Measurements from ENCODE around the gene HLA-DOA.

HLA-DOA gene

GRCh38 chr6:32977953-32978324 is 31.5 kb downstream of the HLA-DOA start:
- no peak for DNase-seq (ENCODE audit: low read depth in 2 of 2)

GRCh38 chr6:32977272-32977952 is 32.0 kb downstream of the HLA-DOA start:
- DNase-seq (ENCODE audit: low read depth in 2 of 2) = no peak

GRCh38 chr6:32976334-32977069 is 32.9 kb downstream of the HLA-DOA start:
- no peak for DNase-seq (ENCODE audit: low read depth in 2 of 2)

DNA sequence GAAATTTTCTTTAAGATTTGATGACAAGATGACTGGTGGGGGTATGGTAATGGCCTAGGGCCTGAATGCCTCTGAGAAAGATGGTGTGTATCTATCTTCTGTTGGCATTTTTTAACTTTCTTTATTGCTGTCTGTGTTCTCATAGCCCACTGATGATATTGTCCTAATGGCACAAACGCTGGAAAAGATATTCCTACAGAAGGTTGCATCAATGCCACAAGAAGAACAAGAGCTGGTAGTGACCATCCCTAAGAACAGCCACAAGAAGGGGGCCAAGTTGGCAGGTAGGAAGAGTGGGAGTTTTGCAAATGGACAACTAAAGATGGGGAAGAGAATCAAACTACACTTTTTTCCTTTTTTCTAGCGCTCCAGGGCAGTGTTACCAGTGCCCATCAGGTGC is 33.5 kb downstream of the HLA-DOA start:
- DNase-seq (ENCODE audit: low read depth in 2 of 2) = no peak

- no peak for DNase-seq (ENCODE audit: low read depth in 2 of 2)
Measured at GRCh38 chr6:32974541-32975308, 34.7 kb downstream of the HLA-DOA start.

DNA sequence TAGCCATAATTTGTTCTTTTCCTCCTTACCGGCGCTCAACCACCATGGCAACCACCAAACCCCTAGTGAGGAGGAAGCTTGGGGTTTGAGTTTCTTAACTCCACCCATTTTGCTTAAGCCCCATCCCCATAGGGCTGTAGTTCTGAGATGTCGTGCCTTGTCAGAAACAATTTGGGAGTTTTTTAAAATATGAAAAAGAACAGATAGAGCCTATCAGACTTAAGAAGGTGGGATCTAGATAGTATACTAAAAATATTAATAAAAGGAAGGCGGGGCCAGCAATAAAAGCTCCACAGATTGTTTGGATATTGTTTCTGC is 35.4 kb downstream of the HLA-DOA start:
- DNase-seq (ENCODE audit: low read depth in 2 of 2) = no peak

DNA sequence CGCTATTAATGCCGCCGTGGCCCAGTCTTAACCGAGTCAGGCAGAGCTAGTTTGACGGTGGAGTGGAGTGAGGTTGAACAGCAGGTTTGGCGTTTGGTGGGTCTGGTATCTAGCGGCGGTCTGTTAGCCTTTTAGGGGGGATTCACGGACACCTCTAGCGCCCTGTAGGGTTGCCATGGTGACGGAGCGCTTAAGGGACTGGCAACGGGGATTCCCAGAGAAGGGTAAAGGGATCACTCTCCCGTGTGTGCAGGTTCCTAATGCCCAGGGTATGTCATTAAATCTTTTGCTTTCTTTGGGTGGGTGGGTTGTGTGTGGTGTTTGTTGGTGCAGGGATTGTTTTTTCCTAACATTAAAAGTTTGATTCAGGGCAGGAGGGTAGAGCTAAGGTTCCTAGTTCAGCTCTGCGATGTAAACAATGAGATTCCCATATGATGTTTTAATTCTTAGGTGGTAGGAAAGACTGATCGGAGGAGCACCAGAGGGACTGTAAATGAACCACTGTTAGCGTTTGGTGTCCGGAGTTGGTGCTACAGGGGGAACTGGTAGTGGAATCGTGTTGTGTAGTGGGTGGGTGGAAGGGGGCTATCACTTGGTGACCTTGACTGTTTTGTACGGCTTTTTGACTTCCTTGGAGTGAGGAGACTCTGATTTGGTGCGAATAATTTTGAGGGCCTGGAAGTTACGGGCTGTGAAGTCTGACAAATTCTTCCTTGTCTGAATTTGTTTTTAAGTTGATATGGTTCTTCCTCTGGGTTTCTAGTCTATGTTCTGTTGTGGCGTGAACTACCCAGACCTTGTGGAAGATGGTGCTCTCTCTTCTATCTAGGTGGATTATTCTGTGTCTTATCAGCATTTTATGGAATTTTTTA is 36.0 kb downstream of the HLA-DOA start:
- DNase-seq (ENCODE audit: low read depth in 2 of 2) = no peak

DNA sequence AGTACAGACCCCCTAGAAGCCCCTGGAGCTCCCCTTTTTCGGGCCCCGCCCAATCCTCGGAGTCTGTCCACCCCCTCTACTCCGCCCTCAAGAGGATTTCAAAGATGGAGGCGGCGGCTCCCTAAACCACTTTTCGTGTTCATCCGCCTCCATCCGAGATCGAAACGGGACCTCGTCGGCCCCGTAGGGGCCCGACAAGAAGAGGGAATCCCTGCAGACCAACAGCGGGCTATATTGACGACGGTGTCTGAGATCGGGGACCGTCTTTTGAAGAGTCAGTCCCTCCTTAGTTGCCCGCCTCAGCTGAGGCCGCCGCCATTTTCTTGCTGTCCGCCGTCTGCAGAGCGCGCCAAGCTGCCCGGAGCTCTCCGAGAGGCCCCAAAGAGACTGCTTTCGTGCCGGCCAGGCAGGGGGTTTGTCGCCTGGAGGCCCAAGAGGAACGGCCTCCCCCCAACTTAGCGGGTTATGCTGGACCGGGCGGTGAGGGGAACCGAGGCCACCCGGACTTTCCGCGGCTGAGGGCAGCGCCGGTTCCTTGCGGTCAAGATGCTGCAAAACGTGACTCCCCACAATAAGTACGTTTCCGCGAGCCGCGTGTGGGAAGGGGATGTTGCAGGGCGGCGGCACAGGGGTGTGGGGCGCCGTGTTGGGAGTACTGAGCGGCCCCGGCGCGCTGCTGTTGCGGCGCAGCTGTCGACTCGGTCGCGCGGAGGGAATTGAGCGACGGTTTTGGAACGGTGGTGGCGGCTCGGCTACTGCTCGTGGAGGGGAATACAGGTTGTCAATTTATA is 36.8 kb downstream of the HLA-DOA start:
- DNase-seq (ENCODE audit: low read depth in 2 of 2) = no peak

DNA sequence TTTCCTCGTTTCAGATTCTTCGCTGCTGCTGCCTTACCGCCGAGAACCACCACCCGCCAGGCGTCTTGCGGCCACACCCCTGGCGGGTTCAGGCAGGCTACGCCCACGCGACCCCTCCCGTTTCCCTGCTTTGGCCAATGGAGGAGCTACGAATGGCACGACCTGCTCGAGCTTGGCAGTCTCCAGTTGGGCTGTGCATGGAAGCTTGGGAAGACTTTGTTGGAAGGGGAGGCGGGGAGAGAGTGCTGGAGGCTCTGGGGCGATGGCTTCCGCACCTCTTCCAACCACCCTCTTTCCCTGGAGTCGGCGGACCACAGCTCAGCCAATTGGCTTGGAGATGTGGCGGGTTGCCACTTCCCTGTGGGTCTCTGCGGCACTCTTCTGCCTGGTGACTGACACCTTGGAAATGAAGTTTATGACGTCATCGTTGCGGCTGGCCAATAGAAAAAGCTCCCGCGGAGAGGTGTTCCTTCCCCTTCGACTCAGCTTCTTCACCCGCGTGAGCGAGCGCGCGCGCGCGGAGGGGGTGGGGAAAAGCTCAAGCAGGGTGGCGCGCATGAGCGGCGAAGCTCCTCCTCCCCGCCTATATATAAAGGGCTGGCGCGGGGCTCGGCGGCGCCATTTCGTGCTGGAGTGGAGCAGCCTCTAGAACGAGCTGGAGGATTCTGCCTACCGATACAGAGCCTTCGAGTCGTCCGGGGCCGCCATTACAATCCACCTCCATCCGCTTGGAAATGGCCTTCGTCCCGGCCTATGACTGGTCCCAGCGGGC is 37.6 kb downstream of the HLA-DOA start:
- DNase-seq (ENCODE audit: low read depth in 2 of 2) = peak; percentile 98 to 100

- DNase-seq (ENCODE audit: low read depth in 2 of 2) = no peak
Measured at GRCh38 chr6:32971242-32971580, 38.2 kb downstream of the HLA-DOA start.

DNA sequence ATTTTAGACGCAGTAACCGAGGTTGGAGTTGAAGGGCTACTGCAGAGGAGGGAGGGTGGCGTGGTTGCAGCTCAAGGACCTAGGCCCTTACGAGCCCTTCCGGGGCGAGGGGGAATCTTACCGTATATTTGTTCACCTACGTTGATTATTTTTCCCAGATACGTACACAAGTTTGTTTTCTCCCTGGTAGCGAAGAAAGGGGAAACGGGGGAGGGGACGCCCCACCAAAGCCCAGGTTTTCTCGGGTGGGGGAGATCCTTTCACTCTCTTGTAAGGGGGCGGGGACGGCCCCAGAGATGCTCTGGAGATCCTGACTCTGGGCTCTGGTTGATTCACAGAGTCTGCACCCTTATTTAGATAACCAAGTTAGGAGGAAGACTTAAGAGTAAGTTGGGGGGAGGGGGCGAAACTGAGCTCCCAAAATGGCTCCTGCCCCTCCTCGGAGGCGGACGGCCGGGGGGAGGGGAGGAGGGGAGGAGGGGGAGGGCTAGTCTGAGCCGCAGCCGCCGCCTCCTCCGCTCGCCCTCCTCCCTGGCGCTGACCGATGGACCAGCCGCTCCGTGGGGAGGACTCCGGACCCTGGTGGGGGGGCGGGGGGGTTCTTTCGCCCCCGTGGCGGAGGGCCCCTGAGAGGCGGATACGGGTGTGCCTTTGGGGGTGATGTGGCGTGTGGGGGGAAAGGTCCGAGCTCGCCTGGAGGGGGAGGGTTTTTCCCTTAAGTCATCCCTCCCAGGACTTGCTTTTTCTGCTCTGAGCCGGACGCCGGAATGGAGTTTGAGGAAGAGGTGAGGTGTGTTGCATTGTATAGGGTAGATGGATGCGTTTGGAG is 38.8 kb downstream of the HLA-DOA start:
- peak; percentile 49 to 72 for DNase-seq (ENCODE audit: low read depth in 2 of 2)

- DNase-seq (ENCODE audit: low read depth in 2 of 2) = peak in 1 of 2 donors; percentile 58
Measured at GRCh38 chr6:32969685-32970412, 39.5 kb downstream of the HLA-DOA start.

DNA sequence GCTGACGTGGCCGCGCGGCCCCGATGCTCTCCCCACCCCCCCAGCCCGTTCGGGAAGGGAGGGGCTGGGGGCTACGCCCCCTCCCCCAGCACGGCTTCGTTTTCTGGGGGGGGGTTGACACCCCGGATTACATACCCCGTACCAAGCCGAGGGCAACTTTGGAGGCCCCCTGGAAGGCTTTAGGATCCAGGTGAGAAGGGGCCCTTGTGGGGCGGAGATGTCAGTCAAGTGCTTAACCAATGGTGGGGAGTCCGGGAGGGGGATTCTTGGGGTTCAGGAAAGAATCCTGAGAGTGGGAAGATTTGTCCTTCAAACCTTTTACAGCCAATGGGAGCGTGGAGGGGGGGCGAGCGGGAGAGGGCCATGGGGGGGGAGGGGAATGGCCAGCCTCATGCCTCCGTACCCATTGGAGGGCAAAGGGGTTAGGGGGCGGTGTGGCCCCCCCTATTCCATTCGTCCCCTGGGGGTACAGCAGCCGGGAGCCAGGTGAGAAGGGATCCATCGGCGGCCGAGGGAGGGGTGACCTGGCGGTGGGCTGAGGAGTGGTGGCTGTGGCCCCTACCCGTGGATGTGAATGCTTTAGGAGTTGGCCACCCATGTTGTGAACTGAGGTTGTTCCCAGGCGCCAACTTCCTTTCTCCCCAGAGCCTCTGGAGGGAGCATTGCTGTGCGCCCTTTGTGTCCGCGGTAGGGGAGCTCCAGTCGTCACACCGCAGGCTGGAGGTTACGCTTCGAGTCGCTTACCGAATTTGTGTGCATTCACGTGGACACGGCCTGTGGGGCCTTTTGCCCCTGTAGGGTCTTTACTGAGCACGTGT is 40.3 kb downstream of the HLA-DOA start:
- DNase-seq (ENCODE audit: low read depth in 2 of 2) = peak in 1 of 2 donors; percentile 56

- DNase-seq (ENCODE audit: low read depth in 2 of 2) = peak; percentile 83 to 93
Measured at GRCh38 chr6:32968093-32968866, 41.1 kb downstream of the HLA-DOA start, which contains the start of gene BRD2. TSS of gene BRD2 (plus strand) at chr6:32968594. CDS start at chr6:32972899, 4,305 bp downstream.

DNA sequence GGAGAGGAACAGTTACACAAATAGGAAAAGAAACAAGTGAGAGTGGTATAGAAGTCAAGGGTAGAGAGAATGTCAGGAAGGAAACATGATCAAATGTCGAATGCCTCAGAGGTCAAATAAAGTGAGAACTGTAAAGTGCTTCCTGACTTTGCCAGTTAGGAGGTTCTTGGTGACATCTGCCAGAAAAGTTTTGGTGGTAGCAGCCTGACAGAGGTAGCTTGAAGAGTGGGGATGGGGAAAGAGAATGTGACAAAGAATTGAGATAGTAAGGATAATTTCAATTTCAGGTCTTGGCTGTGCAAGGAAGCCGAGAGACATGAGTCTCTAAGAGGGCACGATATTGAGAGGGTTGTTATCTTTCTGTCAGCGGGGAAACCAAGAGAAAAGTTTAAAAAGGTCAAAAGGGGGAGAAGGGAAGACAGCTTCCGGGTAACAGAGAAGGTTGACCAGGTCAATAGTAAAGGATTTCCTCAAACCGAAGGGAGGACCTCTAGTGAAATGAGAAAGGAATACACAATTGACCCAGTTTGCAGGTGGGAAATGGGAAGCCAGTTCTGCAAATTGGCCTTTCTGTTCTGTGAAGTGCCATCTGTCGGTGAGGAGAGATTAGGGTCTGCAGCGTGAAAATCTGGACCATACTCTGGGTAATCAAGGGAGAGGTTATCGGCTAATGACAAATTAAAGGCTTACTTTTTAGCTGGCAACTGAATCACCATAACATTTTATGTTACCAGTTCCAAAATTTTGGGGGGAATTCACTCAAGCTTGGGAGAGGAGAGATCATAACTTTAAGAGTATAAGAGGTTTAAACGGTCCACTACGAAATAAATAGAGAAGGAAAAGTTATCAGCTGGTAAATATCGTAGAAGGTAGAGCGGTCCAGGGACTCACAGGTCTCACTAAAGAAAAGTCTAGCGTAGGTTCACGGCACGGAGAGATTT is 42.0 kb downstream of the HLA-DOA start:
- DNase-seq (ENCODE audit: low read depth in 2 of 2) = no peak

GRCh38 chr6:32964776-32965175 is 44.6 kb downstream of the HLA-DOA start:
- DNase-seq (ENCODE audit: low read depth in 2 of 2) = no peak

Data from stimulated activated CD4-positive, alpha-beta T cell treated with anti-CD3 and anti-CD28 coated beads, Interleukin-1b, Interleukin-23, amount 100 ng/mL, for 1 hour (primary cell).